ENCODE results near the gene GCN1. TPM values are rescaled to one million over a fixed set of nuclear protein-coding genes. Genes with fewer than 3 reads are reported as not detected.

GCN1 gene
- total and polyA plus RNA-seq, 2 of the 8 experiments (the other 6 are each of a cell fraction or from before 2014, with no cell fraction given) = 61.4 to 133 TPM

- TF ChIP-seq RNF2 (IDR thresholded peaks at IDR 0.05; ENCODE audit: borderline replicate concordance, low read depth, low read length, missing control alignments, poor library complexity, severe bottlenecking) (no peak), CEBPB (IDR thresholded peaks at IDR 0.05; ENCODE audit: low read depth, low read length) (peak; percentile 20), SUZ12 (IDR thresholded peaks at IDR 0.05; ENCODE audit: low read length) (no peak), POLR2AphosphoS5 (IDR thresholded peaks at IDR 0.05; ENCODE audit: low read depth, low read length) (peak; percentile 43), SIN3A (conservative IDR thresholded peaks at IDR 0.05 in 1 of 2, IDR thresholded peaks at IDR 0.05 in 1 of 2; ENCODE audit: low read depth in 1 of 2, low read length in 2 of 2) (peak; percentile 93 to 99), TAF7 (optimal IDR thresholded peaks at IDR 0.05; ENCODE audit: borderline replicate concordance, low read depth, low read length) (peak; percentile 60), SIRT6 (IDR thresholded peaks at IDR 0.05; ENCODE audit: low read length) (no peak), KDM5A (IDR thresholded peaks at IDR 0.05; ENCODE audit: low read length) (no peak), PHF8 (conservative IDR thresholded peaks at IDR 0.05; ENCODE audit: low read depth, low read length) (no peak), CTCF (IDR thresholded peaks at IDR 0.05; ENCODE audit: control extremely low read depth in 1 of 3, insufficient read depth in 1 of 3, low read depth in 1 of 3, low read length in 3 of 3) (peak; percentile 90 to 96 (median 92)), EZH2 (IDR thresholded peaks at IDR 0.05; ENCODE audit: low read depth, low read length, severe bottlenecking) (no peak), BACH1 (IDR thresholded peaks at IDR 0.05; ENCODE audit: low read length) (peak; percentile 100), KDM4A (IDR thresholded peaks at IDR 0.05; ENCODE audit: low read depth, low read length, severe bottlenecking) (no peak), RXRA (IDR thresholded peaks at IDR 0.05; ENCODE audit: insufficient read depth, low read depth, low read length) (no peak), SP1 (IDR thresholded peaks at IDR 0.05; ENCODE audit: low read depth, low read length) (peak; percentile 93), CHD1 (IDR thresholded peaks at IDR 0.05; ENCODE audit: low read depth, low read length) (no peak), CBX8 (IDR thresholded peaks at IDR 0.05; ENCODE audit: borderline replicate concordance, low read depth, low read length) (no peak)
- TF ChIP-seq, protein P1, sequence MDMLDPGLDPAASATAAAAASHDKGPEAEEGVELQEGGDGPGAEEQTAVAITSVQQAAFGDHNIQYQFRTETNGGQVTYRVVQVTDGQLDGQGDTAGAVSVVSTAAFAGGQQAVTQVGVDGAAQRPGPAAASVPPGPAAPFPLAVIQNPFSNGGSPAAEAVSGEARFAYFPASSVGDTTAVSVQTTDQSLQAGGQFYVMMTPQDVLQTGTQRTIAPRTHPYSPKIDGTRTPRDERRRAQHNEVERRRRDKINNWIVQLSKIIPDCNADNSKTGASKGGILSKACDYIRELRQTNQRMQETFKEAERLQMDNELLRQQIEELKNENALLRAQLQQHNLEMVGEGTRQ (IDR thresholded peaks at IDR 0.05; ENCODE audit: low read length) = peak; percentile 48; the same call in 1 of the 2 replicates
Measured at GRCh38 chr12:120086801-120087621, 107.5 kb downstream of the GCN1 start (continued).

Measured in H1 (cell line).